GM12892 (cell line): ENCODE results near the gene SPEG.

ENCODE experiments used
- POLR2A ChIP-seq: IDR thresholded peaks from 2 replicates; pipeline ENCODE4 v1.6.1; 2011; ENCODE audit warnings: low read depth, low read length, control low read depth
- POLR2AphosphoS5 ChIP-seq: IDR thresholded peaks from 2 replicates; pipeline ENCODE4 v1.6.1; 2011; ENCODE audit warnings: low read depth, low read length, control low read depth
- TAF1 ChIP-seq: IDR thresholded peaks from 2 replicates; pipeline ENCODE4 v1.6.1; 2011; ENCODE audit warnings: low read depth, mild to moderate bottlenecking, control low read depth, low read length, borderline replicate concordance

DNA sequence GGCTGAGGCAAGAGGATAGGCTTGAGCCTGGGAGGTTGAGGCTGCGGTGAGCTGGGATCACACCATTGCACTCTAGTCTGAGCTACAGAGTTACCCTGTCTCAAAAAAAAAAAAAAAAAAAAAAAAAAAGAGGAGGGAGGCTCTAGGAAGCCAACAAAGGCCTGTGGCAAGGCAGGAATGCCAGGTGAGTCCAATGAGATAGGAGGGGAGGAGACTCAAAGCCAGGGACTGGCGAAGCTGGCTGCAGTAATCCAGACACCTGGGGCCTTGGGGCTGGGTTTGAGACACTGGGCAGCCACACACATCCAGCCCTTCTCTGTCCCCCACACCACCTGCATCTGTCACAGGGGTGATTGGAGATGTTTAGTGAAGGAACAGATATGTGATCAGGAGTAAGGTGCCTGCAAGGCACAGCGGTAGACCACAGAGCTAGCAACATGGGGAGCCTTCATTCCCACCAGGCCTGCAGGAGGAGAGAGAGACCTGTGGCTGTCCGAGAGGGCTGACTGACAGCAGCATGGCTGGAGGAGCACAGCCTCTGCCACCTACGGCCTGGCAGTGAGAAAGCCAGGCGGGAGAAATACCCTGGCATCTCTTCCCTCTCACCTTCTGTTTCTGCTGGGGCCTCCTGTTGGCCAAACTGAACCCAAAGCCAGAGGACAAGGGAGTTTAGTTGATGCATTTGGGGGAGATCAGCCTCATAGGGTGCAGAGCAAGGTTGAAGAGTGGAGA lies 99.5 kb downstream of the SPEG start:
- TF ChIP-seq POLR2A, result no peak
- no peak for TF ChIP-seq TAF1
- no peak for TF ChIP-seq POLR2AphosphoS5
